ENCODE measurements around the gene NINJ1. TPM values are rescaled to one million over a fixed set of nuclear protein-coding genes. Genes with fewer than 3 reads are reported as not detected.

Gene NINJ1
- polyA plus RNA-seq, 1 of the 3 experiments (the other 2 are of a cell fraction), result 31.7 TPM

DNA sequence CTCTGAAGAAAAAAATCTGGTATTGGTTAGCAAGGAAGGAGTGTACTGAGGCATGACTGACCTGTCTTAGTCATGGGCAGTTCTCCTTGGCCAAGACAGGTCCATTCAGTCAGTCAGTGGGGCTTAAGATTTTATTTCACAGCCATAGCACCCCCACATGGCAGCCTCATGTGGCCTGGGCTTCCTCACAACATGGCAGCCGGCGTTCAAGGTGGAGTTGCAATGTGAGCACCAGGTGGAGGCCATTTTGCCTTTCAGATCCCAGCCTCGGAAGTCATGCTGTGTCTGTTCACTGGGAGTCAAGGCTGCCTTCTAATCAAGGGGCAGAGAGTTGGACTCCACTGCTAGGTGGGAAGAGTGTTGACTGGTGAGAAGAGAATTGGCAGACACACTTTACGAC lies 48.4 kb downstream of the NINJ1 start:
- Histone ChIP-seq H4K20me1 (ENCODE audit: insufficient read depth) (no peaks in the 10 kb centered on the region), H3K4me2 (no peak overlapping the region), H2AFZ (ENCODE audit: low read depth) (no peak overlapping the region), H3F3A (replicated peaks; ENCODE audit: insufficient read depth) (no peaks in the 10 kb centered on the region), H3K9me3 (no peaks in the 10 kb centered on the region), H3K9ac (no peak overlapping the region), H3K4me1 (ENCODE audit: control insufficient read depth in 1 of 2, insufficient read depth in 2 of 2, low read depth in 1 of 2, low read length in 1 of 2) (peaks cover 0 to 4% of the 10 kb centered on the region in 2 experiments; a peak in 1 of 4 replicates), H3K27me3 (ENCODE audit: insufficient read depth) (no peaks in the 10 kb centered on the region), H3K79me2 (ENCODE audit: insufficient read depth) (no peaks in the 10 kb centered on the region), H3K36me3 (replicated peaks in 1 of 2; ENCODE audit: control insufficient read depth in 1 of 2, insufficient read depth in 2 of 2, low read length in 1 of 2) (no peaks in the 10 kb centered on the region), H3K9me2 (no peaks in the 10 kb centered on the region), H3K27ac (ENCODE audit: low read depth in 2 of 2, low read length in 1 of 2) (no peak overlapping the region), H3K4me3 (ENCODE audit: low read depth in 2 of 2, low read length in 1 of 2) (no peak overlapping the region)
- TF ChIP-seq EP300 (IDR thresholded peaks at IDR 0.05; ENCODE audit: borderline replicate concordance in 1 of 2, low read depth in 1 of 2, low read length in 1 of 2), result no peak
- no peak for TF ChIP-seq RCOR1 (IDR thresholded peaks at IDR 0.05; ENCODE audit: low read length)
- TF ChIP-seq, protein P1, sequence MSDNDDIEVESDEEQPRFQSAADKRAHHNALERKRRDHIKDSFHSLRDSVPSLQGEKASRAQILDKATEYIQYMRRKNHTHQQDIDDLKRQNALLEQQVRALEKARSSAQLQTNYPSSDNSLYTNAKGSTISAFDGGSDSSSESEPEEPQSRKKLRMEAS (IDR thresholded peaks at IDR 0.05; ENCODE audit: low read depth), result no peak
- TF ChIP-seq GABPA (IDR thresholded peaks at IDR 0.05; ENCODE audit: low read depth), result no peak
- no peak for TF ChIP-seq TEAD4 (IDR thresholded peaks at IDR 0.05; ENCODE audit: borderline replicate concordance, insufficient read depth)
- TF ChIP-seq, protein P2, sequence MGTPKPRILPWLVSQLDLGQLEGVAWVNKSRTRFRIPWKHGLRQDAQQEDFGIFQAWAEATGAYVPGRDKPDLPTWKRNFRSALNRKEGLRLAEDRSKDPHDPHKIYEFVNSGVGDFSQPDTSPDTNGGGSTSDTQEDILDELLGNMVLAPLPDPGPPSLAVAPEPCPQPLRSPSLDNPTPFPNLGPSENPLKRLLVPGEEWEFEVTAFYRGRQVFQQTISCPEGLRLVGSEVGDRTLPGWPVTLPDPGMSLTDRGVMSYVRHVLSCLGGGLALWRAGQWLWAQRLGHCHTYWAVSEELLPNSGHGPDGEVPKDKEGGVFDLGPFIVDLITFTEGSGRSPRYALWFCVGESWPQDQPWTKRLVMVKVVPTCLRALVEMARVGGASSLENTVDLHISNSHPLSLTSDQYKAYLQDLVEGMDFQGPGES (IDR thresholded peaks at IDR 0.05; ENCODE audit: low read depth, low read length), result no peak
- TF ChIP-seq RAD21 (IDR thresholded peaks at IDR 0.05; ENCODE audit: low read length), result no peak
- no peak for TF ChIP-seq NRF1 (IDR thresholded peaks at IDR 0.05; ENCODE audit: low read depth, low read length)
- TF ChIP-seq CHD2 (IDR thresholded peaks at IDR 0.05; ENCODE audit: low read length, partially characterized antibody), result no peak
- TF ChIP-seq, protein P3, sequence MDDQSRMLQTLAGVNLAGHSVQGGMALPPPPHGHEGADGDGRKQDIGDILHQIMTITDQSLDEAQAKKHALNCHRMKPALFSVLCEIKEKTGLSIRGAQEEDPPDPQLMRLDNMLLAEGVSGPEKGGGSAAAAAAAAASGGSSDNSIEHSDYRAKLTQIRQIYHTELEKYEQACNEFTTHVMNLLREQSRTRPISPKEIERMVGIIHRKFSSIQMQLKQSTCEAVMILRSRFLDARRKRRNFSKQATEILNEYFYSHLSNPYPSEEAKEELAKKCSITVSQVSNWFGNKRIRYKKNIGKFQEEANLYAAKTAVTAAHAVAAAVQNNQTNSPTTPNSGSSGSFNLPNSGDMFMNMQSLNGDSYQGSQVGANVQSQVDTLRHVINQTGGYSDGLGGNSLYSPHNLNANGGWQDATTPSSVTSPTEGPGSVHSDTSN (IDR thresholded peaks at IDR 0.05), result no peak
- no peak for TF ChIP-seq RXRA (IDR thresholded peaks at IDR 0.05; ENCODE audit: borderline replicate concordance, low read depth)
- TF ChIP-seq SMC3 (IDR thresholded peaks at IDR 0.05; ENCODE audit: low read depth, low read length), result no peak
- TF ChIP-seq JUND (IDR thresholded peaks at IDR 0.05), result no peak
- TF ChIP-seq, protein P4, sequence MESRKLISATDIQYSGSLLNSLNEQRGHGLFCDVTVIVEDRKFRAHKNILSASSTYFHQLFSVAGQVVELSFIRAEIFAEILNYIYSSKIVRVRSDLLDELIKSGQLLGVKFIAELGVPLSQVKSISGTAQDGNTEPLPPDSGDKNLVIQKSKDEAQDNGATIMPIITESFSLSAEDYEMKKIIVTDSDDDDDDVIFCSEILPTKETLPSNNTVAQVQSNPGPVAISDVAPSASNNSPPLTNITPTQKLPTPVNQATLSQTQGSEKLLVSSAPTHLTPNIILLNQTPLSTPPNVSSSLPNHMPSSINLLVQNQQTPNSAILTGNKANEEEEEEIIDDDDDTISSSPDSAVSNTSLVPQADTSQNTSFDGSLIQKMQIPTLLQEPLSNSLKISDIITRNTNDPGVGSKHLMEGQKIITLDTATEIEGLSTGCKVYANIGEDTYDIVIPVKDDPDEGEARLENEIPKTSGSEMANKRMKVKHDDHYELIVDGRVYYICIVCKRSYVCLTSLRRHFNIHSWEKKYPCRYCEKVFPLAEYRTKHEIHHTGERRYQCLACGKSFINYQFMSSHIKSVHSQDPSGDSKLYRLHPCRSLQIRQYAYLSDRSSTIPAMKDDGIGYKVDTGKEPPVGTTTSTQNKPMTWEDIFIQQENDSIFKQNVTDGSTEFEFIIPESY (IDR thresholded peaks at IDR 0.05; ENCODE audit: borderline replicate concordance, low read depth), result no peak
- no peak for TF ChIP-seq MXI1 (IDR thresholded peaks at IDR 0.05; ENCODE audit: low read depth, low read length)
- TF ChIP-seq FOXJ3 (CRISPR knock-in tag; IDR thresholded peaks at IDR 0.05), result no peak
- TF ChIP-seq, protein P5, sequence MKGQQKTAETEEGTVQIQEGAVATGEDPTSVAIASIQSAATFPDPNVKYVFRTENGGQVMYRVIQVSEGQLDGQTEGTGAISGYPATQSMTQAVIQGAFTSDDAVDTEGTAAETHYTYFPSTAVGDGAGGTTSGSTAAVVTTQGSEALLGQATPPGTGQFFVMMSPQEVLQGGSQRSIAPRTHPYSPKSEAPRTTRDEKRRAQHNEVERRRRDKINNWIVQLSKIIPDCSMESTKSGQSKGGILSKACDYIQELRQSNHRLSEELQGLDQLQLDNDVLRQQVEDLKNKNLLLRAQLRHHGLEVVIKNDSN (IDR thresholded peaks at IDR 0.05; ENCODE audit: borderline replicate concordance, low read depth), result no peak
- no peak for TF ChIP-seq RFX5 (IDR thresholded peaks at IDR 0.05; ENCODE audit: low read length)
- no peak for TF ChIP-seq EZH2phosphoT487 (IDR thresholded peaks at IDR 0.05; ENCODE audit: borderline replicate concordance, low read depth)
- TF ChIP-seq NFIC (IDR thresholded peaks at IDR 0.05; ENCODE audit: borderline replicate concordance), result no peak
- peak; percentile 9 for DNase-seq
- CTCF ChIA-PET, result interaction anchor here (1.5 kb wide), 1 partner anchor 82 kb away, joined by 4 read pairs; no protein-coding TSS in a partner anchor
- WGBS (ENCODE audit: low lambda C conversion rate), result 88% methylated on average over 1 of the region's 4 CpGs
- POLR2A ChIA-PET, result no interaction called here

All from SK-N-SH (cell line).